B cell (primary cell): ENCODE measurements around the gene CD109. TPM values are rescaled to one million over a fixed set of nuclear protein-coding genes. Genes with fewer than 3 reads are reported as not detected.

Experiments used
- ATAC-seq: fragments of 200-7000 bp; cut with Tn5 transposase; one replicate; pipeline ENCODE4 v1.10.0; 2021; ENCODE audit warnings: low read depth, mild to moderate bottlenecking, moderate number of reproducible peaks, moderate library complexity
- CTCF ChIA-PET: fragments of 350-600 bp; sonication (Branson Sonifier 250); formaldehyde crosslinking; loops from one replicate; lab custom pipeline; 2021; ENCODE audit warnings: antibody characterized with exemption, inconsistent platforms; lab: Charles Lee
- POLR2A ChIA-PET: fragments of 350-600 bp; sonication (Branson Sonifier 250); formaldehyde crosslinking; loops from one replicate; lab custom pipeline; 2021; ENCODE audit warnings: antibody characterized with exemption; lab: Charles Lee
- DNase-seq: peaks from one replicate; pipeline ENCODE4 v3.0.0; 2013
- H2AFZ ChIP-seq: 2 replicates; pipeline ENCODE4 v1.6.1; 2012; ENCODE audit warnings: mild to moderate bottlenecking, low read depth, low read length; ENCODE audit not compliant: insufficient read depth, poor library complexity, severe bottlenecking
- H3K27ac ChIP-seq, 2 donors: 1 replicate in 1 of 2; 2 replicates in 1 of 2; pipeline ENCODE4 v1.5.1; 2012 to 2013; ENCODE audit warnings: low read length in 2 of 2, mild to moderate bottlenecking in 2 of 2, moderate library complexity in 1 of 2
- H3K27me3 ChIP-seq, 4 experiments: fragments of 200-600 bp in 1 of 4; sonication (generic) in 1 of 4; replicated peaks in 1 of 4; 1 replicate in 2 of 4; 2 replicates in 2 of 4; pipeline versions ENCODE4 v1.6.1 to v1.7.0; 2013 to 2016; ENCODE audit warnings: low read length in 3 of 4, mild to moderate bottlenecking in 2 of 4, mixed read lengths in 1 of 4, moderate library complexity in 1 of 4; ENCODE audit not compliant: insufficient read depth in 4 of 4, control insufficient read depth in 3 of 4; ENCODE audit errors: control extremely low read depth in 1 of 4
- H3K36me3 ChIP-seq, 2 experiments: replicated peaks in 1 of 2; 1 replicate in 1 of 2; 2 replicates in 1 of 2; pipeline versions ENCODE4 v1.6.1 to v1.7.1; 2013; ENCODE audit warnings: low read length in 1 of 2; ENCODE audit not compliant: insufficient read depth in 2 of 2, control insufficient read depth in 1 of 2; ENCODE audit errors: control extremely low read depth in 1 of 2, extremely low read depth in 1 of 2
- H3K4me1 ChIP-seq, 2 donors: fragments of 200-600 bp in 1 of 2; sonication (generic) in 1 of 2; 1 replicate in 1 of 2; 2 replicates in 1 of 2; pipeline versions ENCODE4 v1.5.1 to v1.6.1; 2013 to 2017; ENCODE audit warnings: low read length in 2 of 2; ENCODE audit not compliant: control insufficient read depth in 2 of 2, insufficient read depth in 2 of 2
- H3K4me2 ChIP-seq: replicated peaks from 2 replicates; pipeline ENCODE3; 2012; ENCODE audit warnings: mild to moderate bottlenecking, low read depth, low read length; ENCODE audit not compliant: poor library complexity, severe bottlenecking
- H3K4me3 ChIP-seq, 5 experiments: fragments of 200-600 bp in 1 of 5; sonication (generic) in 1 of 5; 1 replicate in 3 of 5; 2 replicates in 2 of 5; pipeline versions ENCODE4 v1.5.1 to v1.7.0; 2011 to 2016; ENCODE audit warnings: low read length in 4 of 5, mild to moderate bottlenecking in 4 of 5, low read depth in 2 of 5, control low read depth in 1 of 5, moderate library complexity in 1 of 5; ENCODE audit not compliant: insufficient read depth in 1 of 5; ENCODE audit errors: control extremely low read depth in 1 of 5, extremely low read depth in 1 of 5
- H3K79me2 ChIP-seq: fragments of 200-600 bp; sonication (generic); one replicate; pipeline ENCODE4 v1.6.0; 2016; ENCODE audit warnings: low read length; ENCODE audit not compliant: control insufficient read depth, insufficient read depth
- H3K9ac ChIP-seq: fragments of 200-600 bp; sonication (generic); 2 replicates; pipeline ENCODE4 v1.6.1; 2017; ENCODE audit warnings: mild to moderate bottlenecking, low read length, moderate library complexity
- H3K9me3 ChIP-seq, 3 donors: one replicate each; pipeline versions ENCODE4 v1.6.1 to v1.7.1; 2013; ENCODE audit warnings: low read length in 2 of 3; ENCODE audit not compliant: control insufficient read depth in 2 of 3, insufficient read depth in 1 of 3; ENCODE audit errors: control extremely low read depth in 1 of 3
- H4K20me1 ChIP-seq: 2 replicates; pipeline ENCODE4 v1.6.0; 2012; ENCODE audit warnings: mild to moderate bottlenecking, low read length; ENCODE audit not compliant: insufficient read depth, control insufficient read depth, poor library complexity, severe bottlenecking
- H3K27ac Mint-ChIP-seq: one replicate; pipeline ENCODE4 v1.8.0; 2021; ENCODE audit warnings: mixed read lengths
- H3K27me3 Mint-ChIP-seq: one replicate; pipeline ENCODE4 v1.8.0; 2021; ENCODE audit warnings: mixed read lengths
- H3K4me1 Mint-ChIP-seq: one replicate; pipeline ENCODE4 v1.8.0; 2021; ENCODE audit warnings: mixed read lengths
- H3K4me3 Mint-ChIP-seq: one replicate; pipeline ENCODE4 v1.8.0; 2021; ENCODE audit warnings: mixed read lengths
- H3K9me3 Mint-ChIP-seq: one replicate; pipeline ENCODE4 v1.8.0; 2022; ENCODE audit warnings: mixed read lengths; ENCODE audit not compliant: insufficient read depth
- EZH2 ChIP-seq: IDR thresholded peaks from 2 replicates; pipeline ENCODE4 v1.6.1; 2012; ENCODE audit warnings: borderline replicate concordance, low read depth, mild to moderate bottlenecking, moderate library complexity, low read length; ENCODE audit not compliant: insufficient read depth, poor library complexity, severe bottlenecking
- WGBS: methylation state at CpG from one replicate; pipeline ENCODE4 v1.1.5; 2013; ENCODE audit warnings: missing lambda C conversion rate; ENCODE audit not compliant: insufficient coverage; 5-methylcytosine and 5-hydroxymethylcytosine counted together
- intact Hi-C: fragments of 100-400 bp; cut with micrococcal nuclease; formaldehyde crosslinking; loops from one replicate; pipeline ENCODE4 v1.10.0; 2022
- polyA plus RNA-seq: library from polyadenylated mRNA; depleted of rRNA; stranded (reverse); fragments of >200 nt; gene quantifications from 2 replicates; pipeline ENCODE4 v1.2.3, GENCODE V29; 2012
- total RNA-seq, 2 donors: library from RNA; stranded (reverse); fragments of 120-200 nt in 1 of 2; gene quantifications; 1 replicate in 1 of 2; 2 replicates in 1 of 2; pipeline versions ENCODE4 v1.2.3 to v1.2.4, GENCODE V29; 2013 to 2022
- TF ChIP-seq, protein P1 (sequence below): fragments of 200-600 bp; IDR thresholded peaks from one replicate; pipeline ENCODE4 v1.8.0; 2022; ENCODE audit warnings: antibody characterized with exemption, mild to moderate bottlenecking

Gene CD109
- total and polyA plus RNA-seq, 2 donors (not counting 1 experiment from before 2014, with no cell fraction given), result 0.15 TPM; not detected in 1

DNA sequence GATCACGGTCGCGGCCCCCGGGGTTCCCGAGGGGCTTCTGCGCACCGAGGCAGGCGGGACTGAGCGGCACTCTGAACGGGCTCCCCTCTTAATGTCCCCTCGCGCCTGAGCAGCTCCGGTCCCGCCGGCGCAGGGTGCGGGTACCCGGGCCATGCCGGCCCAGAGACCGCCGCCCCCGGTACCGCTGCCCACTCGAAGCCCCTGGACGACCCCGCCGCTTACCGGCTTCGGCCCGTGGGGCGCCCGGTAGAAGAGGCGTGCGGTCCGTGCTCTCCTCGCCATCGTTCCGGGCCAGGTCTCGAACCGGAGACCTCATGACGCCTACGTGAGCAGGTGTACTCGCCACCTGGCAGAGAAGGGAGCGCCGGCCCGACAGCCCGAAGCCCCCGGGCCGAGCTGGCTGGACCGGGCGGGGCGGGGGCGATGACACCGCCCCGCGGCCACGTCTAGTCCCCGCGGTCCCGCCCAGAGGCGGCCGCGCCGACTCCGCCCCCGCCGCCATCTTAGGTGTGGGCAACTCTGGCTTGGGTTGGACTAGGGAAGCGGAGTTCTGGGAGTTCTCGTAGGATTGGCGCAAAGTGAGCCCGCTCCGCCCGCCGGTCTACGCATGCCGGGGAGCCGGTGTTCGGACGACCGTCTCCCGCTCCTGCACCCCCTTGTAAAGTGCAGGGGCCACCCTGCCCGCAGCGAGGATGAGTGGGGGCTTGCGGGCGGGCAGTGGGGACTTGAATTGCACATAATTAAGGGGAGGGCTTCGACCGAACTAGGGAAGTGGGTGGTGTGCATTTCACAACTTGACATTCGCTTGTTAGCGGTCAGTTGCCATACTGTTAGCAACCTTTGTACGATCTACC lies 42.2 kb upstream of the CD109 start, which contains the start of gene SLC17A5:
Gene SLC17A5, minus strand, starts transcription at position 422 of the 854 bp plus-strand sequence. Its CDS starts 106 bp downstream, at position 316.
- POLR2A ChIA-PET, result interaction anchor here (0.6 to 3.4 kb wide), 11 partner anchors 9 to 1948 kb away, joined by 3 to 49 read pairs (median 5); partner anchors contain the start of genes CGAS, EEF1A1, MTO1 and SENP6
- Histone ChIP-seq H4K20me1 (no peaks in the 10 kb centered on the region), H3K27ac (peak within 1 kb of the TSS; percentile 96 to 97), H3K27me3 (no peaks in the 10 kb centered on the region), H3K4me2 (peak within 1 kb of the TSS; percentile 85), H3K79me2 (peaks cover 3% of the 10 kb centered on the region), H3K4me3 (peak within 1 kb of the TSS; percentile 72 to 99 (median 91)), H3K4me1 (peaks cover 8 to 14% of the 10 kb centered on the region in 2 donors), H2AFZ (peak within 1 kb of the TSS; percentile 99), H3K36me3 (no peaks in the 10 kb centered on the region), H3K9me3 (no peaks in the 10 kb centered on the region), H3K9ac (peak within 1 kb of the TSS; percentile 97)
- under 1% methylated on average over 90 of the region's 90 CpGs for WGBS
- CTCF ChIA-PET, result interaction anchor here (0.7 to 3.2 kb wide), 18 partner anchors 10 to 1979 kb away, joined by 3 to 46 read pairs (median 7); partner anchors contain the start of genes CGAS and MTO1
- ATAC-seq (peak; percentile 88), DNase-seq (peak; percentile 94)
- TF ChIP-seq EZH2, result no peak
- TF ChIP-seq, protein P1, sequence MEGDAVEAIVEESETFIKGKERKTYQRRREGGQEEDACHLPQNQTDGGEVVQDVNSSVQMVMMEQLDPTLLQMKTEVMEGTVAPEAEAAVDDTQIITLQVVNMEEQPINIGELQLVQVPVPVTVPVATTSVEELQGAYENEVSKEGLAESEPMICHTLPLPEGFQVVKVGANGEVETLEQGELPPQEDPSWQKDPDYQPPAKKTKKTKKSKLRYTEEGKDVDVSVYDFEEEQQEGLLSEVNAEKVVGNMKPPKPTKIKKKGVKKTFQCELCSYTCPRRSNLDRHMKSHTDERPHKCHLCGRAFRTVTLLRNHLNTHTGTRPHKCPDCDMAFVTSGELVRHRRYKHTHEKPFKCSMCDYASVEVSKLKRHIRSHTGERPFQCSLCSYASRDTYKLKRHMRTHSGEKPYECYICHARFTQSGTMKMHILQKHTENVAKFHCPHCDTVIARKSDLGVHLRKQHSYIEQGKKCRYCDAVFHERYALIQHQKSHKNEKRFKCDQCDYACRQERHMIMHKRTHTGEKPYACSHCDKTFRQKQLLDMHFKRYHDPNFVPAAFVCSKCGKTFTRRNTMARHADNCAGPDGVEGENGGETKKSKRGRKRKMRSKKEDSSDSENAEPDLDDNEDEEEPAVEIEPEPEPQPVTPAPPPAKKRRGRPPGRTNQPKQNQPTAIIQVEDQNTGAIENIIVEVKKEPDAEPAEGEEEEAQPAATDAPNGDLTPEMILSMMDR, result no peak
- Mint-ChIP-seq H3K27ac (peak within 1 kb of the TSS; percentile 99), H3K9me3 (no peaks in the 10 kb centered on the region), H3K27me3 (no peaks in the 10 kb centered on the region), H3K4me3 (peak within 1 kb of the TSS; percentile 100), H3K4me1 (peaks cover 23% of the 10 kb centered on the region)
- intact Hi-C loops, result loop anchor here (1.0 to 5.0 kb wide), 5 partner anchors 132 to 1949 kb away; partner anchors contain the start of genes CGAS, COX7A2, EEF1A1 and SENP6
